VCaP (cell line): ENCODE data around the gene HJURP.

Experiments used
- H3K27ac ChIP-seq: fragments of 450-650 bp; 2 replicates; pipeline ENCODE4 v1.5.1; 2017
- TF ChIP-seq, protein P1 (sequence below): fragments of 450-650 bp; conservative IDR thresholded peaks from 2 replicates; pipeline ENCODE4 v1.5.1; 2017; ENCODE audit warnings: mild to moderate bottlenecking, moderate library complexity

Gene HJURP

DNA sequence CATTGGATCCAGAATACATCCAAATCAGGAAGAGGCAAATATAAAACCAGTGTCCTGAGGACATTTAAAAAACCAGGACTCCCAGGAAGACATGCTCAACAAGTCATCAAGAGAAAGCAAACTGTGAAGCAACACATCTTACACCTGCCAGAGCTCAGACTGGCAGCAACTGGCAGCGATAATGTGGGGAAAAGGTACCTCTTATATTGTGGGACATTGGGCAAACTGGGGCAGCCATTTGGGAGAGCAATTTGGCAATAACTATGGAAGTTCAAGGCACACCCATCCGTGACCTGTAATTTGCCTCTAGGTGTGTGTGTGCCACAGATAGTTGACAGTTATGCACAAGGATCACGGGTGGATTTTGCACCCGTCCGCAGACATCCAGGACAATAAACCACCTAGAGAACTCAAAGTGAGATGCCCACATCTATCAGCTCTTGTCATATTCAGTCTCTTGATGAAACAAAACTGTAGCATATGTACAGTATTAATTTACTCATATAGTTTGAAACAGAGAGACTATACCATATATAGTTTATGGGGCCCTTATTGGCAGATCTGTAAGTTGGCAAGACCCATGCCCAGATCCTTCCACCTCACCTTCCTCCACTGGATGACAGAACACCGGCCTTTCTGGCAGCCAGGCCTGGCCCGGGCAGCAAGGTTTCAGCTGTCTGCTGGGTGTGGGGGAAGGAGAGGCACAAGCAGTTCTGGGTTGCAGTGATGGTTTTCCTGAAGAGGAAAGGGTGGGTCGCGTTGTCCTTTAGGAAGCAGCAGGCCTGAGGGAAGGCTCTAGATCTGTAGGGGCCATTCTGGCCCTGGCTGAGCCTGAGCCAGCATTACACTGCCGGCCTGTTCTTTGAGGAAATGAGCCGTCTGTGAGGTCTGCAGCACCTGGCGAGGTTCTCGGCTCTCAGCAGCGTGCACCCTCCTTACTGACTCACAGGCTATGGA lies 18.8 kb downstream of the HJURP start:
- H3K27ac ChIP-seq = no peak overlapping the region

DNA sequence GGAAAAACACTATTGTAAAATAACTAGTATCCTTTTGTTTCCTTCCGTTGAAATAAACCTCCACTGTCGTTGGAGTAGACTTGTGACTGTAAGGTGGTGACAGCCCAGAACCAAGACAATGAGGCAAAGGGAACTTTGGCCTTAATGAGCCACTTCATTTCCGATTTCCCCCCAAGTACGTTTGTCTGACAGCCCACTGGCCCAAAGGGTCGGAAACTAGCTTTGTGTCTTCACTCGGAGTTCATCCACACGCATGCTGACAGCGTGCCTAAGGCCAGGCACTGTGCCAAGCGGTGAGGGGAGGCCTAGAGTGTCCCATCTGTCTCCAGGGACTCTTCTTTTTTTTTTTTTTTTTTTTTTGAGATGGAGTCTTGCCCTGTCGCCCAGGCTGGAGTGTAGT lies 21.0 kb downstream of the HJURP start:
- no peak overlapping the region for H3K27ac ChIP-seq
- TF ChIP-seq, protein P1, sequence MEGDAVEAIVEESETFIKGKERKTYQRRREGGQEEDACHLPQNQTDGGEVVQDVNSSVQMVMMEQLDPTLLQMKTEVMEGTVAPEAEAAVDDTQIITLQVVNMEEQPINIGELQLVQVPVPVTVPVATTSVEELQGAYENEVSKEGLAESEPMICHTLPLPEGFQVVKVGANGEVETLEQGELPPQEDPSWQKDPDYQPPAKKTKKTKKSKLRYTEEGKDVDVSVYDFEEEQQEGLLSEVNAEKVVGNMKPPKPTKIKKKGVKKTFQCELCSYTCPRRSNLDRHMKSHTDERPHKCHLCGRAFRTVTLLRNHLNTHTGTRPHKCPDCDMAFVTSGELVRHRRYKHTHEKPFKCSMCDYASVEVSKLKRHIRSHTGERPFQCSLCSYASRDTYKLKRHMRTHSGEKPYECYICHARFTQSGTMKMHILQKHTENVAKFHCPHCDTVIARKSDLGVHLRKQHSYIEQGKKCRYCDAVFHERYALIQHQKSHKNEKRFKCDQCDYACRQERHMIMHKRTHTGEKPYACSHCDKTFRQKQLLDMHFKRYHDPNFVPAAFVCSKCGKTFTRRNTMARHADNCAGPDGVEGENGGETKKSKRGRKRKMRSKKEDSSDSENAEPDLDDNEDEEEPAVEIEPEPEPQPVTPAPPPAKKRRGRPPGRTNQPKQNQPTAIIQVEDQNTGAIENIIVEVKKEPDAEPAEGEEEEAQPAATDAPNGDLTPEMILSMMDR = no peak

More for the DNA sequence above, 18.8 kb downstream of the HJURP start:
- TF ChIP-seq, protein P1 = no peak

DNA sequence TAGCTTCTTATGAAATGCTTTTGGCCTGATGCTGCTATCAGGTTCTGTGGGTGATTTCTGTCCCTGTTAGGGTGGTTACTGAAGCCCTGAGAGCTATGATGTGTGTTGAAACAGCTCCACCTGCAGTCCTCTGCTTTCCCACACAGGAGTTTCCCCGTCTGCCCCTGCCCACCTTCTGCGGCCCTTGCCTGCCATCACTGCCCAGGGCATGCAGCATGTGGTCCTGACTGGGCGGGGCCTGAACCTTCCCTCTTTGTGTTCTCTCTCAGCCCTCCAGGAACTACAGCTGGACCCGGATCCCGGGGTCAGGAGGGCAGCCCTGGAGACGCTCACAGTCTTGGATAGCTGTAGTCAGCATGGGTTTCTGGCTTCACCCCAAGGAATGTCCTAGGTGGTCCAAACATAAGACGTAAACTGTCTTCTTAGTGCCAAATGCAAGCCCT lies 21.4 kb downstream of the HJURP start:
- TF ChIP-seq, protein P1 = peak; percentile 70
- H3K27ac ChIP-seq = no peak overlapping the region

DNA sequence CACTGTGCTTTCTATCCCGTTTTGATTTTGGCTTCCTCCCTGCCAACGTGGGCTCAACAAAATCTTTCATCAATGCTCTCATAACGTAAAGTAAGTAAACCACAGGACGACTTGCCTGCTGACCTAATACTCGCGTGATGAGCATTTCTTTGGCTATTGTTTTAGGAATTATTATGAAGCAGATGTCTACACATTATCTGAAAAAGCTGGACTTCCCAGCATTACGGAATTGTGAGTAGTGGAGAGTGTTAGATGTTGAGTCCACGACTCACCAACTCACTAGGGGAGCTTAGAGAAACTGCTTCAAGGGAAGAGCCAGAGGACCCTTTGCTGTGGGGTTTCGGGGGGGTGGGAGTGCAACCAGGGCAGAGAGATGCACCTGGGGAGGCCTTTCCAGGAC lies 21.9 kb downstream of the HJURP start:
- no peak overlapping the region for H3K27ac ChIP-seq
- TF ChIP-seq, protein P1 = no peak

DNA sequence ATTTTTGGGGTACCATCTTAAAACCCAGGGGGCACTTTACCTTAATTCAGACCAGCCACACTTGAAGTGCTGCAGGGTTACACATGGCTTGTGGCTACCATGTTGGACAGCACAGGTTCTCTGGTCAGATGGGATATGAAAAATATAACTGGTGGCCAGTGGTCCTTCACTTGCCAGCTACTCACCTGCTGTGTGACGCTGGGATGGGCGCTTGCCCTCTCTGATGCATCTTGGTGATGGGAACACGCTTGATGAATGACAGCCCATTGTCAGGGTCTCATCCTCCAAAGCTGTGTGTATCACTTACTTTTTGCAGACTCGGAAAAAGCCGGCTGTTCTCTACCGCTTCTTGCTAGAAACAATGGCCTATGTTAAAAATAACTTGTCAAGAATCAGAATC lies 22.5 kb downstream of the HJURP start:
- no peak overlapping the region for H3K27ac ChIP-seq
- TF ChIP-seq, protein P1 = no peak

DNA sequence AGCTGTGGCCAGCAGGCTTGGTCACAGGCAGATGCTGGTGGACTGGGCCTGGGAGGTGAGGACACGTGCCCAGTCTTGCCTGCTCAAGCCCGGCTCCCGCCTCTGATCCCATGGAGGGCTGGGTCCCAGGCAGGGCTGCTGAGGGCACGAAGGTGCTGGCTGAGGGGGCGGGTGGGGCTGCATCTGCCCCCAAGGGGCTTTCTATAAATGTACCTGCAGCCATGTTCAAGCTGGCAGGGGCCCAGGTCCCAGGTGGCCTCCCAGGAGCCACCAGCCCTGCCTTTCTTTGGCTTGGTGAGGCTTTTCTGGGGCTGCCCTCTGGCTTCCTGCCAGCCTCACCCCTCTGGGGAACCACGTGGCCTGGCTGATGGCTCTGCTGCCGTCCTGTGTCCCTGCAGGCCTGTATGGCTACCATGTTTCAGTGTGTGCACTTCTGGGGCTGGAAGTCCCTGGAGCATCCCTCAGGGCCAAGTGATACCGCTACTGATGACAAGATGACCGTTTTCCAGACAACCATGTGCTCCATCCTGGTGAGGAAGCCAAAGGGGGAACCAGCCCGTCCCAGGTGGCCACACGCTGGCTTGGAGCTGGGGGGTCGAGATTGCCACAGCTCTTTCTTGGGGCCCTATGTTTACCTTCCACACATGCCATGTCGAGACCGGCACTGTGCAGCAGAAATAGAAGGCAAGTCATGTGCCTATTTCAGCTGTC lies 23.2 kb downstream of the HJURP start:
- H3K27ac ChIP-seq = no peak overlapping the region
- TF ChIP-seq, protein P1 = no peak

DNA sequence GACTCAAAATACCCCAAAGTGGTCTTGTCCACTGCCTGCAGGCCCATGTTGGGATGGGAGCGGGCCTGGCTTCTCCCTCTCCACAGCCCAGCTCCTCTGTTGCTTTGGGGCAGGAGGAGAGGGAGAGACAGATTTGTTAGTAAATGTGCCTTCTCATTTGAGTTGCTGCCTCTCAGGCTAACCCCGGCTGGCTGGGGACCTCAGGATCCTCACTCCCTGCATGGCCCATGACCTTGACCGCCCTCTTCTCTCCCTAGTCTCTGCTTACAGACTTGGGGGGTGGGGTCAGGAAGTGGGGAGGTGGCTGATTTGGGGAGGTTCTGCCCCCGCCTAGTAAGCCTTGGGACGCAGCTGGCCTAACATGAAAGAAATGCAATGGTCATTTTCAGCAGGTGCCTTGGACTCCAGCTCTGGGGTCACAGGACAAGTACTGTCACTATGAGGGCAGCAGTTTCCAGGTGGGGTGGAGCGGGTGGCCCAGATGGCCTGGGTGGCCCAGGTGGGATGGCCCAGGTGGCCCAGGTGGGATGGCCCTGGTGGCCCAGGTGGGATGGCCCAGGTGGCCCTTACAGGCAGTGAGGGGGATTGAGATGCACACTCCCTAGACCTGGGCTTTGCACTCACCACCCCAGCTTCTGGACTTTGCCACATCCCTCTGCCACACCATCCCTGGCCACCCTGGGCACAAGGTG lies 24.1 kb downstream of the HJURP start:
- TF ChIP-seq, protein P1 = no peak
- no peak overlapping the region for H3K27ac ChIP-seq
